GM18526 (cell line): ENCODE data around the gene IL15.

Experiments used
- POLR2A ChIP-seq: IDR thresholded peaks from 3 replicates; pipeline ENCODE4 v1.6.1; 2011; ENCODE audit not compliant: insufficient read length; ENCODE audit errors: extremely low read depth

IL15 gene

DNA sequence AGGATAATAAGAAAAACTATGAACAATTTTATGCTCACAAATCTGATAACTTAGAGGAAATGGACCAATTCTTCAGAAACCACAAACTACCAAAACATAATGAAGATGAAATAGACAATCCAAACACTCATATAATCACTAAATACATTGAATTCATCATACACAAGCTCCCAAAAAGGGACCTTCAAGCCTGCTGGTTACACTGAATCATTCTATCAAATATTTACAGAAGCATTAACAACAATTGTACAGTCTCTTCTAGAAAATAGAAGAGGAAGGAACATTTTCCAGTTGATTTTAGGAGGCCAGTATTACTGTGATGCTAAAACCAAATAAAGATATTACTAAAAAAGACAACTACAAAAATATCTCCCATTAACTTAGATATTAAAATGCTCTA, 88.3 kb downstream of the IL15 start:
- no peak for TF ChIP-seq POLR2A

DNA sequence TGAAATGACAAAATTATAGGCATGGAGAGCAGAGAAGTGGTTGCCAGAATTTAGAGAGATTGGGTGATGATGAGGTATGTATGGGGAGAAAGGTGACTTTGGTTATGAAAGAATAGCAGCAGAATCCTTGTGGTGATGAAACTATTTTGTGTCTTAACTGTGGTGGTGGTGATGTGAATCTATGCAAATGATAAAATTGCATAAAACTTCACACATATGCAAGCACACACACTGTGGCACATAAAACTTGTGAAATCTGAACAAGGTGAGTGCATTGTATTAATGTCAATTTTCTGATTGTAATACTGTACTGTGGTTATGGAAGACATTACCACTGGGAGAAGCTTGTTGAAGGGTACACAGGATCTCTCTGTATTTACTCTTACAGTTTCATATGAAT, 91.0 kb downstream of the IL15 start:
- TF ChIP-seq POLR2A, result no peak

DNA sequence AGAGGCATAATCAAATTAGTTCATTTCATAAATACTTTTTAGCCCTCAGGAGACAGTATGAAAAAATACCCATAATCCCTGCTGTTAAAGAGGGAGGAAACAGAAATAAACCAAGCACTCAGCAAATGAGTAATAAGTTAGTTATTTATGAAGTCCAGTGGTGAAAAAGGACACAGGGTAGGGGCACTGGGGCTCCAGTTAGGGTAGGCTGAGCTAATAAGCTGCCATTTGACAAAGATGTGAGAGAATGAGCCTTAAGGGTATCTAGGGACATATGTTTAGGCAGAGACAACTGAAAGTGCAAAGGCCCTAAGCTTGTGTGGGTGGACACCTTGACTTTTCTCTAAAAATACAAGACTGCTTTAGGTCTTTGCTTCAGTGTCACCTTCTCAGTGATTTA, 94.4 kb downstream of the IL15 start:
- no peak for TF ChIP-seq POLR2A

DNA sequence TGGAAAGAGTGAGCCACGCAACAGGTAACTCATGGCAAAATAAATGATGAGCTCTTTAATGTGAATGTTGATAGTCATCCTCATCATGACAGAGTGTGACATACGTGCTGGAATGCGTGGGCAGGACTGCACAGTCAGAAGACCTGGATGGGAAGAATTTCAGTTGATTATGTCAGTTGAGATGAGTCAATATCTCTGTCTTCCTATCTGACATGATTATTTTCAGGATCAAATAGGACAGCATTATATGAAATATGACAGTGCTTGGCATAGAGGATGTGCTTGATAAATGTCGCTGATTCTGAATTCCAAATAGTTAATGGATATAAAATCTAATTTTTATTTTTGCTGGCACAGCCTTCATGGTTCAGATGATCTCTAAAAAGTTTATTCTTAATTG, 95.1 kb downstream of the IL15 start:
- no peak for TF ChIP-seq POLR2A

DNA sequence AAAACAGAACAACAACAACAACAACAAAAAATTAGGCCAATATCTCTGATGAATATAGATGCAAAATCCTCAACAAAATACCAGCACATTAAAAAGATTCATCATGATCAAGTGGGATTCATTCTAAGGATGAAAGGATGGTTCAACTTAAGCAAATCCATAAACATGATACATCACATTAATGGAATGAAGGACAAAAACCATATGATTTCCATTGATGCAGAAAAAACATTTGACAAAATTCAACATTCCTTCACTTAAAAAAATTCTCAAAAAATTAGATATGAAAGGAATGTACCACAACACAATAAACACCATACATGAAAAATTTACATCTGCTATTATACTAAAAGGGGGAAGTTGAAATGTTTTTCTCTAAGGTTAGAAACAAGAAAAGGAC, 103.3 kb downstream of the IL15 start:
- no peak for TF ChIP-seq POLR2A

DNA sequence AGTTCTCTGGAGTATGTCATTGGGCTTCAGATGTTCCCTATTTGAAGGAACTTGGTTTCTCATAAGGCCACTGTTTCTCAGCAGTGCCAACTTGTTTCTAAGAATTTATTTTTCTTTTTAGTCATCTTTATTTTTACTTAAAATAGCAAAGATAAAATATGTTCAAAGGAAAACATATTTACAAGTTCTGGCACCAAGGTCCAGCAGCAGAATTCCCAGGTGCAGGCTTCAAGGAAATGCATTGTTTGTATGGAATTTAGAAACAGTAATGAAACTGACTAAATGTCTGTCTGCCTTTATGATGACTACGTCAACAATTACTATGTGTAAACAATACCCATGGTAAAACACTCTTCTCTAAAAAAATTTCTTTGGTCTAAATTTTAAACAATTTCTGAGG, 109.6 kb downstream of the IL15 start:
- no peak for TF ChIP-seq POLR2A

DNA sequence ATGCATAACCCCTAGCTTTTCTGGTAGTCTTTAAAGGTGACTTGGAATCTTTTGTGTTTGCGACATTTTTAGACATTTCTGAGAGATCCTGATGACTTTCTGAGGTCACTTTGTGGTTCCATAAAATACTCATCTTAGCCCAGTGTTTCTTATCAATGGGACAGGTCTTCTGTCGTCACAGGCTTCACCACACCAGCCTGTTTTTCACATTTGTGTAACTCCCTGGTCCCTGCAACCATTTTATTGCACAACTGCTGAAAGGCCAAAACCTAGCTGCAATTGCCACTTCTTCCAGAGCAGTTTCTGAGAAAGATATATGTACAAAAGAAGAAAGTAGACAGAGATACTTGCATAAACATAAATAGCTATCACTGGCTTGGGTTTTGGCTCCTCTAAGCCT, 120.9 kb downstream of the IL15 start:
- TF ChIP-seq POLR2A, result no peak

DNA sequence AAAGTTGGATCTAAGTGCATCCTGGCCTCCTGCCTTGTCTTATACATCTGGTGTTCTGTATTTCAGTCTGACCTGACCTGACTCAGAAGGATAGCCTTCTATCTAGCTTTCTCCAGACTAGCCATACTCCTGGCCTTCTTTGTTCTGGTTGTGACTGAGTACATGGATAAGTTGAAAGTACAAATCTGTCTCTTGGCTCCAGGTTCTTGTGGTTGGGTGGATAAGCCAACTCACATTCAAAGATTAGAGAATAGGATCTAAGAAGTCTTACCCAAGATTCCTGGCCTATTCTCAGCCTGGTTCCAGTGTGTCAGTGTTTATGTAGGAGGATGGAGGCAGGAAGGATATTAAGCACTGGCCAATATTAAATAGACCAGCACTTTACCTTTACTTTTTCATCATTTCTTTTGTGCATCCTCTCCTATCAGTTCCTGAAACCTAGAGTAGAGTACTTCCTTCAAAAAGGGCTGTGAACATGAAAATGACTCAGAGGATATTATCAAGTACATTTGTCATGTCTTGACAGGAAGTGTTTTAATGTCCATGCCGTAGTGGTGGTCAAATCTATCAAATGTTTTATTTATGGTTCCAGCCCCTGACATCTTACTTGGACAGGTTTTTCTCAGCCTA, 123.5 kb downstream of the IL15 start:
- TF ChIP-seq POLR2A, result no peak

DNA sequence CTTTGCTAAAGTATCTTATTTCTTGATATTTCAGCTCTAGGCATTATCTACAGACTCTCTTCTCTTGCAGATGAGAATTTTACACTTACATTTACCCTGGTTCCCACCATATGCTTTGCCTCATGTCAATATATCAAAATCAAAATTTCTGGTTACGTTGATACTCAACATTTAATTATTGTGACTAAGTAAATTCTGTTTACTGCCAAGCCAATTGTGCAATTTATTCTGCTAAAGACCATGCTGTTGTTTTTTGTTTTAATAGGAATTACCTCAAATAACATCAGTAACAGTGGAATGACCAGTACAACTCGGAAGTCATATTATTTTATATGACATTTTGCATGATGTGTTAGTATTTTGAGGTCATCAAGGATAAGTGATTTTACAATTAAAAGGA, 125.5 kb downstream of the IL15 start:
- TF ChIP-seq POLR2A, result no peak

DNA sequence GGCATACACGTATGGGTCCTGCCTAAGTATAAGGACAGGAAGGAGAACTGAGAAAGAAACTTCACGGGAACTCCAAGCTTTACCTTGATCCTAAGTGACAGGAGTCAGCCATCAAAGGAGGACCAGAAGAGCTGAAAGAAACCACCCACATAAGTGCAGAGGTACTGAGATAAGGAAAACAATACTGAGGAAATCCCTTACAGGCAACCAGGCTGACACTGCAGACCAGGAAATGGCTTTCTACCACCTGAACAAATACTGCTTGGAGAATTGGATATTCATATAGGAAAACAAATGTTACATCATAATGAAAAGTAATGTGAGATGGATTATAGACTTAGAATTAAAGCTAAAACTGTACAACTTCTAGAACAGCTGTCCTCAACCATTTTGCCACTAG, 127.0 kb downstream of the IL15 start:
- TF ChIP-seq POLR2A, result no peak

DNA sequence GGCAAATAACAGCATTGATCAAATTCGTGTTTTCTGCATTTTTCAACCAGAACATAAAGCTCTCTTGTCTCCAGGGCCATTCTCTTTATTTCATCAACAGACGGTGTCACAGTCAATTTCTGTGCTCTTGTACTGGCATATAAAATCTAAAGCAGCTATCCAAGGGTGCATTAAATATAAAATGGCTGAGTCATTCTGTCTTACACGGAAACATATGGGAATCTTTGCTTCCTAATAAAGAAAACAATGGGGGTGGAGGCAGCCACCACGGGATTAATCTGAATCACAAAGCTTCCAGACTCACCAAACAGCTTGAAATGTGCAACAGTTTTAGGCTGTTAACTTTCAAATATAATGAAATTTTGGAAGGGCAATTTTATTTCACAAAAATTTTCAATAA, 132.6 kb downstream of the IL15 start:
- no peak for TF ChIP-seq POLR2A

DNA sequence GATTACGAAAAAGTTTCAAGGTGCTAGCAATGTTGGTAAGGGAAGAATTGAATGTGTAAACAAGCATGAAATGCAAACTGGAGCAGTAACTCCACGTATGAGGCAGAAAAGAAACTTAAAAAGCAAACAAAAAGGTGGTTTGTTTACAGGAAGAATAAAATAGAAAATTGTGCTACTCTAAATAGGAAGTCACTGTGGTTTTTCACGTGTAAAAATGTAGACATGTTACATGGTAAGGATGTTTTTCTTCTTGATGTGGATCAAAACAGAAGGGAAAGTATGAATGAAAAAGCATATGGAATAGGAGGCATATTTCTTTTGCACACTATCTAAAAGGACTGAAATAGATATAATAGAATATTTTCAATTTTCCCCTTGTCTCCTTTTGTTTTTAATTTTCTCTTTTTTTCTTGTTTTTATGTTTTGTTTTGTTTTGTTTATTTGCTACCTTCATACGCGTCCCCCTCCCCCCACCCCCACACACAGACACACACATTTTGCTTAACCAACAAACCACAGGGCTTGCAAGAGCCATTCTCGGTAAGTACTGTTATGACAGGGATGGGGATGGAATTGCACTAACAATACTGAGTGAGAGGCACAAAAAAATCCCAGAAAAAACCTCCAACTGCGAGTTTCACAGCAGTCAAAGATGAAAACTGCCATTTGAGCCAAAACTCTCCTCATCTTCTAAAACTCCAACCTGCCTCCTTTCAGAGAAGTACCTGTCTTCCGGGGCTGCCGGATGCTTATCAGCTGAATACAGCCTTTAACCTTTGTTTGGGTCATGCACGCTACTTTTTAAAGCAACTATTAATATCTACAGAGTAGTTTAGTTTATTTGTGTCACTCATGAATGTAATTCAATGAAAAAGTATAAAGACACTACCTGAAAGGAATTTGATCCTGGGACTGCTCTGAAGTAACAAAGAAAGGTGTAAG, 135.8 kb downstream of the IL15 start:
- TF ChIP-seq POLR2A, result no peak

DNA sequence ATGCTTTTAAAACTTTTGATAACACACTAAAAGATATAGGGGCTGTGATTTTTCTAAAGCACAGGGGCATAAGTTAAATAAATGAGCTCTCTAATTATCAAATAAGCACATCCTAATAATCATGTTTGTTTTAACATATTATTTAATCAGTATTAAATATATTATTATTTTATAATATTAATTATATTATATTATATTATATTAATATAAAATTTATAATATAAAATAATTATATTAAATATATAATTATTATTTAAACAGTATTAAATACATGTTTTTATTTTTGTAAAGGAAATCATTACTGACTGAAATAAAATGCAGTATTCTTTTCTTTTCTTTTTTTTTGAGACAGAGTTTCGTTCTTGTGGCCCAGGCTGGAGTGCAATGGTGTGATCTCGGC, 136.5 kb downstream of the IL15 start:
- no peak for TF ChIP-seq POLR2A

DNA sequence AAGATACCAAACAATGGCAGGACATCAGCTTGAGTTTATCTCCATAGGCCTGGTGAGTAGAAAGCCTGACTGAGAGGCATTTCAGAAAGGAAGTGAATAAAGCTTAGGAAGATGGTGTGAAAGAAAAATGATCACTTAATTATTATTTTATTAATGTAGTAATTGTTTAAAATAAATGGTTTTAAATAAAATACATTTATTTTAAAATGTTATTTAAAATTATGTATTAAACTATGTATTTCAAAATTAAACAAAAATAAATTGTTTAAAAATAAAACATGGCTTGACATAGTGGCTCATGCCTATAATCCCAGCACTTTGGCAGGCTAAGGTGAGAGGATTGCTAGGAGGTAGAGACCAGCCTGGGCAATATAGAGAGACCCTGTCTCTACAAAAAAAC, 145.8 kb downstream of the IL15 start:
- TF ChIP-seq POLR2A, result no peak
